WTC11 (cell line): ENCODE measurements around the gene MAEA. TPM values are rescaled to one million over a fixed set of nuclear protein-coding genes. Genes with fewer than 3 reads are reported as not detected.

Source experiments
- ATAC-seq: fragments of 200-7000 bp; cut with Tn5 transposase; 2 replicates; pipeline ENCODE4 v1.10.0; 2021; ENCODE audit warnings: mild to moderate bottlenecking, moderate library complexity
- CTCF ChIA-PET: fragments of 300-600 bp; sonication (Branson Sonifier 250); formaldehyde crosslinking; loops from one replicate; lab custom pipeline; 2021; ENCODE audit warnings: antibody characterized with exemption; lab: Charles Lee
- POLR2A ChIA-PET: fragments of 350-600 bp; sonication (Branson Sonifier 250); formaldehyde crosslinking; loops from one replicate; lab custom pipeline; 2021; ENCODE audit warnings: antibody characterized with exemption; lab: Charles Lee
- DNase-seq: peaks from one replicate; pipeline ENCODE4 v3.0.0; 2021; ENCODE audit warnings: low spot score
- H3K27ac Mint-ChIP-seq: 2 replicates; pipeline ENCODE4 v1.8.0; 2021; ENCODE audit warnings: mixed read lengths
- H3K27me3 Mint-ChIP-seq: 2 replicates; pipeline ENCODE4 v1.8.0; 2021; ENCODE audit warnings: low read depth, mild to moderate bottlenecking, moderate library complexity, mixed read lengths
- H3K36me3 Mint-ChIP-seq: 2 replicates; pipeline ENCODE4 v1.8.0; 2021; ENCODE audit warnings: mixed read lengths
- H3K4me1 Mint-ChIP-seq: 2 replicates; pipeline ENCODE4 v1.8.0; 2022; ENCODE audit warnings: mixed read lengths
- H3K4me3 Mint-ChIP-seq: 2 replicates; pipeline ENCODE4 v1.8.0; 2021; ENCODE audit warnings: mild to moderate bottlenecking, moderate library complexity, mixed read lengths
- H3K9me3 Mint-ChIP-seq: 2 replicates; pipeline ENCODE4 v1.8.0; 2021; ENCODE audit warnings: mixed read lengths
- EMX1 ChIP-seq: fragments of 250-450 bp; sonication (Bioruptor Pico); IDR thresholded peaks from 2 replicates; pipeline ENCODE4 v1.8.0; 2021; ENCODE audit warnings: mild to moderate bottlenecking
- ERG ChIP-seq: fragments of 250-450 bp; sonication (Bioruptor Pico); IDR thresholded peaks from 2 replicates; pipeline ENCODE4 v1.8.0; 2021; ENCODE audit warnings: mild to moderate bottlenecking
- FOXJ3 ChIP-seq: sonication (generic); formaldehyde crosslinking; IDR thresholded peaks from 2 replicates; pipeline ENCODE4 v1.9.0; 2021; ENCODE audit warnings: missing genetic modification reagents, mild to moderate bottlenecking, borderline replicate concordance
- FOXK1 ChIP-seq: sonication (generic); formaldehyde crosslinking; IDR thresholded peaks from 2 replicates; pipeline ENCODE4 v1.8.0; 2022; ENCODE audit warnings: mild to moderate bottlenecking, moderate library complexity, missing genetic modification reagents
- FOXP1 ChIP-seq: sonication (generic); formaldehyde crosslinking; IDR thresholded peaks from 2 replicates; pipeline ENCODE4 v1.8.0; 2022; ENCODE audit warnings: missing genetic modification reagents, mild to moderate bottlenecking, moderate library complexity, borderline replicate concordance
- GRHL2 ChIP-seq: fragments of 250-450 bp; sonication (Bioruptor Pico); IDR thresholded peaks from 2 replicates; pipeline ENCODE4 v1.8.0; 2022; ENCODE audit warnings: mild to moderate bottlenecking, moderate library complexity; ENCODE audit not compliant: insufficient replicate concordance, severe bottlenecking
- HMGA2 ChIP-seq: fragments of 250-450 bp; sonication (Bioruptor Pico); IDR thresholded peaks from 2 replicates; pipeline ENCODE4 v1.4.0; 2021; ENCODE audit warnings: mild to moderate bottlenecking, moderate library complexity
- IRF2 ChIP-seq: sonication (generic); formaldehyde crosslinking; IDR thresholded peaks from 2 replicates; pipeline ENCODE4 v1.8.0; 2022; ENCODE audit warnings: low read depth, missing genetic modification reagents, borderline replicate concordance
- JAZF1 ChIP-seq: fragments of 250-450 bp; sonication (Bioruptor Pico); IDR thresholded peaks from 2 replicates; pipeline ENCODE4 v1.9.0; 2021; ENCODE audit warnings: moderate library complexity, mild to moderate bottlenecking, inconsistent platforms
- NFATC4 ChIP-seq: fragments of 250-450 bp; sonication (Bioruptor Pico); IDR thresholded peaks from 2 replicates; pipeline ENCODE4 v1.9.0; 2021; ENCODE audit warnings: mild to moderate bottlenecking
- NFYB ChIP-seq: sonication (generic); formaldehyde crosslinking; conservative IDR thresholded peaks from 2 replicates; pipeline ENCODE4 v1.8.0; 2022; ENCODE audit warnings: low read depth, missing genetic modification reagents
- TP53 ChIP-seq: sonication (generic); formaldehyde crosslinking; IDR thresholded peaks from 2 replicates; pipeline ENCODE4 v1.8.1; 2023; ENCODE audit warnings: mild to moderate bottlenecking, missing genetic modification reagents
- ZNF121 ChIP-seq: sonication (generic); formaldehyde crosslinking; IDR thresholded peaks from 2 replicates; pipeline ENCODE4 v1.8.0; 2023; ENCODE audit warnings: missing genetic modification reagents
- ZNF219 ChIP-seq: sonication (generic); formaldehyde crosslinking; IDR thresholded peaks from 2 replicates; pipeline ENCODE4 v1.8.0; 2023; ENCODE audit warnings: missing genetic modification reagents, mild to moderate bottlenecking, borderline replicate concordance
- ZNF317 ChIP-seq: sonication (generic); formaldehyde crosslinking; IDR thresholded peaks from 2 replicates; pipeline ENCODE4 v1.8.1; 2023; ENCODE audit warnings: low read depth, mild to moderate bottlenecking, moderate library complexity, missing genetic modification reagents, borderline replicate concordance
- ZNF396 ChIP-seq: fragments of 250-450 bp; sonication (Bioruptor Pico); IDR thresholded peaks from 2 replicates; pipeline ENCODE4 v1.8.0; 2021; ENCODE audit warnings: mild to moderate bottlenecking, moderate library complexity, borderline replicate concordance
- ZNF671 ChIP-seq: fragments of 250-450 bp; sonication (Bioruptor Pico); IDR thresholded peaks from 2 replicates; pipeline ENCODE4 v1.8.0; 2021; ENCODE audit warnings: mild to moderate bottlenecking
- total RNA-seq: library from RNA; stranded (reverse); gene quantifications from 3 replicates; pipeline ENCODE4 v1.2.3, GENCODE V29; 2021
- TF ChIP-seq, protein P1 (sequence below): sonication (generic); formaldehyde crosslinking; IDR thresholded peaks from 2 replicates; pipeline ENCODE4 v1.8.1; 2023; ENCODE audit warnings: mild to moderate bottlenecking, moderate library complexity, missing genetic modification reagents
- TF ChIP-seq, protein P2 (sequence below): sonication (generic); formaldehyde crosslinking; IDR thresholded peaks from 2 replicates; pipeline ENCODE4 v1.8.0; 2022; ENCODE audit warnings: missing genetic modification reagents

MAEA gene
- total RNA-seq, 1 experiment from 2014 or later, result 86.9 TPM

DNA sequence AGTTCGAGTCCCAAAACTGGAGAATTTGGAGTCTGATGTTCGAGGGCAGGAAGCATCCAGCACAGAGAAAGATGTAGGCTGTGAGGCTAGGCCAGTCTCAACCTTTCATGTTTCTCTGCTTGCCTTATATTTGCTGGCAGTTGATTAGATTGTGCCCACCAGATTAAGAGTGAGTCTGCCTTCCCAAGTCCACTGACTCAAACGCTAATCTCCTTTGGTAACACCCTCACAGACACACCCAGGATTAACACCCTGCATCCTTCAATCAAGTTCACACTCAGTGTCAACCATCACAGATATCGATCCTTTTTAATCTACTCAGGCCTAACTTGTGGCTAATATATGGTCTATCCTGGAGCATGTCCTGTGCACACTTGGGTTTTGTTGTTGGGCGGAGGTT is 18.0 kb upstream of the MAEA start:
- H3K4me3 Mint-ChIP-seq, result no peak overlapping the region
- CTCF ChIA-PET, result no interaction called here
- peaks cover 23% of the 10 kb centered on the region for H3K36me3 Mint-ChIP-seq
- H3K4me1 Mint-ChIP-seq, result no peaks in the 10 kb centered on the region
- TF ChIP-seq HMGA2 (no peak), ZNF671 (CRISPR knock-in tag) (no peak), NFYB (no peak)
- TF ChIP-seq, protein P1, sequence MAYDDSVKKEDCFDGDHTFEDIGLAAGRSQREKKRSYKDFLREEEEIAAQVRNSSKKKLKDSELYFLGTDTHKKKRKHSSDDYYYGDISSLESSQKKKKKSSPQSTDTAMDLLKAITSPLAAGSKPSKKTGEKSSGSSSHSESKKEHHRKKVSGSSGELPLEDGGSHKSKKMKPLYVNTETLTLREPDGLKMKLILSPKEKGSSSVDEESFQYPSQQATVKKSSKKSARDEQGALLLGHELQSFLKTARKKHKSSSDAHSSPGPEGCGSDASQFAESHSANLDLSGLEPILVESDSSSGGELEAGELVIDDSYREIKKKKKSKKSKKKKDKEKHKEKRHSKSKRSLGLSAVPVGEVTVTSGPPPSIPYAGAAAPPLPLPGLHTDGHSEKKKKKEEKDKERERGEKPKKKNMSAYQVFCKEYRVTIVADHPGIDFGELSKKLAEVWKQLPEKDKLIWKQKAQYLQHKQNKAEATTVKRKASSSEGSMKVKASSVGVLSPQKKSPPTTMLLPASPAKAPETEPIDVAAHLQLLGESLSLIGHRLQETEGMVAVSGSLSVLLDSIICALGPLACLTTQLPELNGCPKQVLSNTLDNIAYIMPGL (CRISPR knock-in tag), result no peak
- ATAC-seq, result no peak
- POLR2A ChIA-PET, result no interaction called here
- no peak overlapping the region for H3K27ac Mint-ChIP-seq
- peaks cover 40% of the 10 kb centered on the region for H3K9me3 Mint-ChIP-seq
- no peaks in the 10 kb centered on the region; the same call in 1 of the 2 replicates for H3K27me3 Mint-ChIP-seq
- no peak for DNase-seq

DNA sequence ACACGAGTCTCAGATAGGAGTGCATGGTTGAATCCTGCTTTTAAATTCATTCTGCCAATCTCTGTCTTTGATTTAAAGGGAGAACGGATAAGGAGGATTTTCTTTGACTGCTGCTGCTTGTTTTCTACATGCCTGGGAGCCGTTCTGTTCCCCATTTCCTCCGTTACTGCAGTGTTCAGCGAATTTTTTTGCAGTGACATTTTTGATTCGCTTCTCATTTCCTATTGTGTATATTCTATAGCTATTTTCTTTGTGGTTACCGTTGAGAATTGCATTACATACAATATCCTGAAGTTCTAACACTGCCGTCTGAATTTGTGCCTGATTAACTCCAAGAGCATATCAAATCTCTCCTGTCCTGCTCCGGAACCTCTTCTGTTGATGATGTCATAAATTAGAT is 14.8 kb upstream of the MAEA start:
- ChIA-PET CTCF (no interaction called here), POLR2A (no interaction called here)
- Mint-ChIP-seq H3K4me3 (no peak overlapping the region), H3K27me3 (peaks cover 4% of the 10 kb centered on the region), H3K36me3 (peaks cover 15% of the 10 kb centered on the region), H3K27ac (no peak overlapping the region), H3K9me3 (peaks cover 40% of the 10 kb centered on the region), H3K4me1 (no peaks in the 10 kb centered on the region)
- DNase-seq (no peak), ATAC-seq (no peak)
- no peak for TF ChIP-seq JAZF1 (CRISPR knock-in tag)
- TF ChIP-seq NFATC4, result no peak
- TF ChIP-seq FOXK1 (CRISPR knock-in tag), result no peak
- TF ChIP-seq ZNF396, result no peak
- TF ChIP-seq ZNF317 (CRISPR knock-in tag), result no peak
- no peak for TF ChIP-seq TP53 (CRISPR knock-in tag)
- TF ChIP-seq EMX1 (CRISPR knock-in tag), result no peak
- TF ChIP-seq FOXJ3 (CRISPR knock-in tag), result no peak
- TF ChIP-seq IRF2 (CRISPR knock-in tag), result no peak
- TF ChIP-seq HMGA2, result no peak
- no peak for TF ChIP-seq ZNF219 (CRISPR knock-in tag)
- no peak for TF ChIP-seq ERG (CRISPR knock-in tag)
- no peak for TF ChIP-seq GRHL2 (CRISPR knock-in tag)
- no peak for TF ChIP-seq ZNF121 (CRISPR knock-in tag)

DNA sequence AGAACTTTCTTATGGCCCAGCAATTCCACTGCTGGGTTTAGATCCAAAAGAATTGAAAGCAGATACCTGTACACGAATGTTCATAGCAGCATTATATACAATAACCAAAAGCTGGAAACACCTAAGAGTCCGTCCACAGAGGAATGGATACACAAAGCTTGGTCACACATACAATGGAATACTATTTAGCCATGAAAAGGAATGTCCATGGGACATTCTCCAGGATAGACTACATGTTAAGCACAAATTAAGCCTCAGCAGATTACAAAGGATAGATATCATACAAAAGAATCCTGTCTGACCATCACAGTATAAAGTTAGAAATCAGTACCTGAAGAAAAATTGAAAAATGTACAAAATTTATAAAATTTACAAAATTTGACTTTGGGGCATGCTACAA is 12.7 kb upstream of the MAEA start:
- no peak overlapping the region for H3K27ac Mint-ChIP-seq
- H3K27me3 Mint-ChIP-seq, result peaks cover 4% of the 10 kb centered on the region
- no peak overlapping the region for H3K4me3 Mint-ChIP-seq
- no peak for ATAC-seq
- ChIA-PET POLR2A (no interaction called here), CTCF (no interaction called here)
- no peaks in the 10 kb centered on the region for H3K4me1 Mint-ChIP-seq
- DNase-seq, result no peak
- peaks cover 31% of the 10 kb centered on the region for H3K9me3 Mint-ChIP-seq
- H3K36me3 Mint-ChIP-seq, result peaks cover 10% of the 10 kb centered on the region; the same call in 1 of the 2 replicates
- TF ChIP-seq, protein P2, sequence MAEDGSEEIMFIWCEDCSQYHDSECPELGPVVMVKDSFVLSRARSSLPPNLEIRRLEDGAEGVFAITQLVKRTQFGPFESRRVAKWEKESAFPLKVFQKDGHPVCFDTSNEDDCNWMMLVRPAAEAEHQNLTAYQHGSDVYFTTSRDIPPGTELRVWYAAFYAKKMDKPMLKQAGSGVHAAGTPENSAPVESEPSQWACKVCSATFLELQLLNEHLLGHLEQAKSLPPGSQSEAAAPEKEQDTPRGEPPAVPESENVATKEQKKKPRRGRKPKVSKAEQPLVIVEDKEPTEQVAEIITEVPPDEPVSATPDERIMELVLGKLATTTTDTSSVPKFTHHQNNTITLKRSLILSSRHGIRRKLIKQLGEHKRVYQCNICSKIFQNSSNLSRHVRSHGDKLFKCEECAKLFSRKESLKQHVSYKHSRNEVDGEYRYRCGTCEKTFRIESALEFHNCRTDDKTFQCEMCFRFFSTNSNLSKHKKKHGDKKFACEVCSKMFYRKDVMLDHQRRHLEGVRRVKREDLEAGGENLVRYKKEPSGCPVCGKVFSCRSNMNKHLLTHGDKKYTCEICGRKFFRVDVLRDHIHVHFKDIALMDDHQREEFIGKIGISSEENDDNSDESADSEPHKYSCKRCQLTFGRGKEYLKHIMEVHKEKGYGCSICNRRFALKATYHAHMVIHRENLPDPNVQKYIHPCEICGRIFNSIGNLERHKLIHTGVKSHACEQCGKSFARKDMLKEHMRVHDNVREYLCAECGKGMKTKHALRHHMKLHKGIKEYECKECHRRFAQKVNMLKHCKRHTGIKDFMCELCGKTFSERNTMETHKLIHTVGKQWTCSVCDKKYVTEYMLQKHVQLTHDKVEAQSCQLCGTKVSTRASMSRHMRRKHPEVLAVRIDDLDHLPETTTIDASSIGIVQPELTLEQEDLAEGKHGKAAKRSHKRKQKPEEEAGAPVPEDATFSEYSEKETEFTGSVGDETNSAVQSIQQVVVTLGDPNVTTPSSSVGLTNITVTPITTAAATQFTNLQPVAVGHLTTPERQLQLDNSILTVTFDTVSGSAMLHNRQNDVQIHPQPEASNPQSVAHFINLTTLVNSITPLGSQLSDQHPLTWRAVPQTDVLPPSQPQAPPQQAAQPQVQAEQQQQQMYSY (CRISPR knock-in tag), result no peak
- no peak for TF ChIP-seq FOXP1
